ENCODE data around the gene COL20A1. TPM values are rescaled to one million over a fixed set of nuclear protein-coding genes. Genes with fewer than 3 reads are reported as not detected.
A peak's percentile ranks its signal among the peaks of the same experiment; 100 is the strongest.

COL20A1 gene
- total and polyA plus RNA-seq, 4 donors: 0.06 to 0.09 TPM; not detected in 2

DNA sequence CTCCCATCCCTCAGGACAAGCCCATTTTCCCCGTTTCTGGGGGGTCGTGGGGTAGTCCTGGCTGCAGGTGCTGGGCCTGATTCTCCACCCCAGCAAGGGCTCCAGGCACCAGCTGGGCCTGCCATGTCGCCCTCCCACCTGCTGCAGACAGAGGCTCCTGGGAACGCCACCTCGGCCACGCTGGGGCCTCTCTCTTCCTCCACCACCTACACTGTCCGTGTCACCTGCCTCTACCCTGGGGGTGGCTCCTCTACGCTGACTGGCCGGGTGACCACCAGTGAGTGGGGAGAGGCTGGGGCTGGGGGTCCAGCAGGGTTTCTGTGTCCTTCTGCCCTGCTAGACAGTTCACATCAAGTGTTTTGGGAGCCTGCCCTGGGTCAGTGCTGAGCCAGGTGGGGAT is 19.3 kb downstream of the COL20A1 start:
- H3K27me3 ChIP-seq (ENCODE audit: control insufficient read depth in 3 of 3, insufficient read depth in 3 of 3, low read length in 2 of 3): peaks cover 0 to 5% (median 0%) of the 10 kb centered on the region in 3 donors
- no peak overlapping the region for H3K4me3 ChIP-seq
- H3K9me3 ChIP-seq (ENCODE audit: control insufficient read depth in 4 of 4, insufficient read depth in 3 of 4, low read length in 3 of 4): no peaks in the 10 kb centered on the region
- no peak overlapping the region for H3K27ac ChIP-seq (ENCODE audit: low read depth in 1 of 2, low read length in 1 of 2)
- H3K9ac ChIP-seq (ENCODE audit: insufficient read depth in 1 of 2, low read length in 2 of 2): no peak overlapping the region
- peaks cover 0 to 31% (median 4%) of the 10 kb centered on the region in 5 donors for H3K4me1 ChIP-seq (ENCODE audit: control insufficient read depth in 5 of 5, insufficient read depth in 5 of 5, low read length in 5 of 5)
- ATAC-seq (ENCODE audit: insufficient read depth, low FRiP score): no peak
- TF ChIP-seq, protein P1, sequence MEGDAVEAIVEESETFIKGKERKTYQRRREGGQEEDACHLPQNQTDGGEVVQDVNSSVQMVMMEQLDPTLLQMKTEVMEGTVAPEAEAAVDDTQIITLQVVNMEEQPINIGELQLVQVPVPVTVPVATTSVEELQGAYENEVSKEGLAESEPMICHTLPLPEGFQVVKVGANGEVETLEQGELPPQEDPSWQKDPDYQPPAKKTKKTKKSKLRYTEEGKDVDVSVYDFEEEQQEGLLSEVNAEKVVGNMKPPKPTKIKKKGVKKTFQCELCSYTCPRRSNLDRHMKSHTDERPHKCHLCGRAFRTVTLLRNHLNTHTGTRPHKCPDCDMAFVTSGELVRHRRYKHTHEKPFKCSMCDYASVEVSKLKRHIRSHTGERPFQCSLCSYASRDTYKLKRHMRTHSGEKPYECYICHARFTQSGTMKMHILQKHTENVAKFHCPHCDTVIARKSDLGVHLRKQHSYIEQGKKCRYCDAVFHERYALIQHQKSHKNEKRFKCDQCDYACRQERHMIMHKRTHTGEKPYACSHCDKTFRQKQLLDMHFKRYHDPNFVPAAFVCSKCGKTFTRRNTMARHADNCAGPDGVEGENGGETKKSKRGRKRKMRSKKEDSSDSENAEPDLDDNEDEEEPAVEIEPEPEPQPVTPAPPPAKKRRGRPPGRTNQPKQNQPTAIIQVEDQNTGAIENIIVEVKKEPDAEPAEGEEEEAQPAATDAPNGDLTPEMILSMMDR (IDR thresholded peaks at IDR 0.05; ENCODE audit: control extremely low read depth, extremely low read depth): no peak
- no peak for DNase-seq
- 69 to 79% methylated on average over 9 of the region's 9 CpGs for WGBS, 2 donors
- H3K36me3 ChIP-seq (ENCODE audit: control insufficient read depth in 4 of 4, insufficient read depth in 4 of 4, low read length in 4 of 4): no peaks in the 10 kb centered on the region

DNA sequence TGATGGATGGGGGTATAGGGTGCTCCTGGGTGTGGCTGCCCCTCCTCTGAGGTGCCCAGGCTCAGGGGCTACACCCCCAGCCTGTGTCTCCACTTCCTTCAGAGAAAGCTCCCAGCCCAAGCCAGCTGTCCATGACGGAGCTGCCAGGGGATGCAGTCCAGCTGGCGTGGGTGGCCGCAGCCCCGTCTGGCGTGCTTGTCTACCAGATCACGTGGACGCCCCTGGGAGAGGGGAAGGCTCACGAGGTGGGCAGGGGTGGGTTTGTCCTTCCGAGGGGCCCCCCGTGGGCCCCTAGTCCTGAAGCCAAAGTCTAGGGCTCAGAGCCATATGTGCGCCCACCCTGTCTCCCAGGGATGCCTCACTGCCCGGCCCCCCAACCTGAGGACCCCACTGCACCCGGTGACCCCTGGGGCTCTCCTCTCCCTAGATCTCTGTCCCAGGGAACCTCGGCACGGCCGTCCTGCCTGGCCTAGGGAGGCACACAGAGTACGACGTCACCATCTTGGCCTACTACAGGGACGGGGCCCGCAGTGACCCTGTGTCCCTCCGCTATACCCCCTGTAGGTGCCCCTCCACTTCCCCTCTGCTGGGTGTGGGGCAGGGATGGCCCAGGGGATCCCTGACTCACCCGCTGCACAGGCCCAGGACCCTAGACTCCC is 19.8 kb downstream of the COL20A1 start:
- H3K27me3 ChIP-seq (ENCODE audit: control insufficient read depth in 3 of 3, insufficient read depth in 3 of 3, low read length in 2 of 3): no peaks in the 10 kb centered on the region
- ATAC-seq (ENCODE audit: insufficient read depth, low FRiP score): no peak

DNA sequence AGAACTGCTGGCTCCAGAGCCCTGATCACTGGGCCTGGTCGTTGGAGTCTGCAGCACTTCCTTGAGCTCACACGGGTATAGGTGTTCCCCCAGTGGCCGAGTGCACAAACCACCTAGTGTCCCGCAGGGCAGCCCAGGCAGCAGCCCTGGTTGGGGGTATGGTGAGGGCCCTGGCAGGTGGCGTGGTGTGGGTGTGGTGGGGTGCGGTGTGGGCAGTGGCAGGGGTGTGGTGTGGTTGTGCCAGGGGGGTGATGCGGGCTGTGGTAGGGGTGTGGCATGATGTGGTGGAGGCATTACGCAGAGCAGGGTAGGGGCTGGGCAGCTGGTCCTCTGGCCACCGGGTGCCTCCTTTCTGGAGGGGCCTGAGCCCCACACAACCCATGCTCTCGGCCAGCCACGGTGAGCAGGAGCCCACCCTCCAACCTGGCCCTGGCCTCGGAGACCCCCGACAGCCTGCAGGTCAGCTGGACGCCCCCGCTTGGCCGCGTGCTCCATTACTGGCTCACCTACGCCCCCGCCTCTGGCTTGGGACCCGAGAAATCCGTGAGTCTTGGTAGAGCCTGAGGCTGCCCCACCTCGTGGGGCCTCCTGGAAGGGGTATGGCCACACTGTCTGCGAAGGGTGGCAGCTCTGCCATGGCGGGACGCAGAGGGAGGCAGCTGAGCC is 20.5 kb downstream of the COL20A1 start:
- TF ChIP-seq, protein P1 (IDR thresholded peaks at IDR 0.05; ENCODE audit: control extremely low read depth, extremely low read depth): no peak
- H3K27ac ChIP-seq (ENCODE audit: low read depth in 1 of 2, low read length in 1 of 2): no peak overlapping the region
- no peak for DNase-seq
- no peak overlapping the region for H3K9ac ChIP-seq (ENCODE audit: insufficient read depth in 1 of 2, low read length in 2 of 2)
- WGBS, 2 donors: 75 to 86% methylated on average over 25 of the region's 25 CpGs
- no peaks in the 10 kb centered on the region for H3K9me3 ChIP-seq (ENCODE audit: control insufficient read depth in 4 of 4, insufficient read depth in 3 of 4, low read length in 3 of 4)
- H3K27me3 ChIP-seq (ENCODE audit: control insufficient read depth in 3 of 3, insufficient read depth in 3 of 3, low read length in 2 of 3): no peaks in the 10 kb centered on the region
- ATAC-seq (ENCODE audit: insufficient read depth, low FRiP score): no peak
- H3K4me1 ChIP-seq (ENCODE audit: control insufficient read depth in 5 of 5, insufficient read depth in 5 of 5, low read length in 5 of 5): peaks cover 0 to 31% (median 4%) of the 10 kb centered on the region in 5 donors
- no peak overlapping the region for H3K4me3 ChIP-seq
- H3K36me3 ChIP-seq (ENCODE audit: control insufficient read depth in 4 of 4, insufficient read depth in 4 of 4, low read length in 4 of 4): no peaks in the 10 kb centered on the region

More for the DNA sequence above, 19.8 kb downstream of the COL20A1 start:
- peak; percentile 96 to 98 (median 97) for DNase-seq
- TF ChIP-seq, protein P1 (IDR thresholded peaks at IDR 0.05; ENCODE audit: control extremely low read depth, extremely low read depth): no peak
- H3K9me3 ChIP-seq (ENCODE audit: control insufficient read depth in 4 of 4, insufficient read depth in 3 of 4, low read length in 3 of 4): no peaks in the 10 kb centered on the region
- 67 to 84% methylated on average over 20 to 22 of the region's 22 CpGs for WGBS, 2 donors
- no peak overlapping the region for H3K27ac ChIP-seq (ENCODE audit: low read depth in 1 of 2, low read length in 1 of 2)
- no peaks in the 10 kb centered on the region for H3K36me3 ChIP-seq (ENCODE audit: control insufficient read depth in 4 of 4, insufficient read depth in 4 of 4, low read length in 4 of 4)
- no peak overlapping the region for H3K4me3 ChIP-seq
- peaks cover 0 to 31% (median 4%) of the 10 kb centered on the region in 5 donors for H3K4me1 ChIP-seq (ENCODE audit: control insufficient read depth in 5 of 5, insufficient read depth in 5 of 5, low read length in 5 of 5)
- peak overlapping the region in 1 of 2 donors; percentile 4 for H3K9ac ChIP-seq (ENCODE audit: insufficient read depth in 1 of 2, low read length in 2 of 2)
